Fibroblast of skin of scalp (primary cell): Measurements from ENCODE around the gene ZDHHC14.

ENCODE experiments used
- DNase-seq: peaks from one replicate; pipeline ENCODE4 v3.0.0-alpha.2; 2013

The ZDHHC14 gene

DNA sequence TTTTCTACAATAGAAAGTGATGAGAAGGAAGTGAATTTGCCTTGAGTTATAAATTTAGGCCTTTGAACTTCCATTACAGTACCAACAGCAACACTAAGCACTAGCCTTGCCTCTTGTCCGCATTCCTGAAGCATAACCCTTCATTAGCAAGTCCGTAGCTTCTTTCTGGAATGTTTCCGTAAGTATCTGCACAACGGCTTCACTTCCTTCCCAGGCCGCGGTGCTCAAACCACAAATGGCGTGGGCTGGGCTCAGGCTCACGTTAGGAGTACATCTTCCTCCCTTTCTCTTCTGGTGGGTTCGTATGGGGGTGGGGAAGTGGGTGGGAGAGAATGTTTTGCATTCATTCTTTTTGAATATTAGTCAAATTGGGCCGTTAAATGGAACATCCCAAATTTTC is 248.2 kb downstream of the ZDHHC14 start:
- peak; percentile 47 for DNase-seq

DNA sequence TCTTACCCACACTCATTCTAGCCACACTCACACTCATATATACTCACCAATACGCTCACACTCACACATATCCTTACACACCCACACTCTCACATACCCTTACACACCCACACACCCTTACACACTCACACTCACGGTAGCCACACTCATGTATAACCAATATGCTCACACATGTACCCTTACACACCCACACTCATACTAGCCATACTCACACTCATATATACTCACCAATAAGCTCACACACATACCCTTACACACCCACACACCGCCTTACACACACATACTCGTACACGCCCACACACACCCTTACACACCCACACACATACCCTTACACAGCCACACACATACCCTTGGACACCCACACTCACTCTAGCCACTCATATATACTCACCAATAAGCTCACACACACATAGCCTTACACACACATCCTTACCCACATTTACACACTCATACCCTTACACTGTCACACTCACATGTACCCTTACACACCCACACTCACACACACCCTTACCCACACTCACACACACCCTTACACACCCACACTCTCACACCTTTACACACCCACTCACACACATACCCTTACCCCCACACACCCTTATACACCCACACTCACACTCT is 249.6 kb downstream of the ZDHHC14 start:
- DNase-seq = no peak

DNA sequence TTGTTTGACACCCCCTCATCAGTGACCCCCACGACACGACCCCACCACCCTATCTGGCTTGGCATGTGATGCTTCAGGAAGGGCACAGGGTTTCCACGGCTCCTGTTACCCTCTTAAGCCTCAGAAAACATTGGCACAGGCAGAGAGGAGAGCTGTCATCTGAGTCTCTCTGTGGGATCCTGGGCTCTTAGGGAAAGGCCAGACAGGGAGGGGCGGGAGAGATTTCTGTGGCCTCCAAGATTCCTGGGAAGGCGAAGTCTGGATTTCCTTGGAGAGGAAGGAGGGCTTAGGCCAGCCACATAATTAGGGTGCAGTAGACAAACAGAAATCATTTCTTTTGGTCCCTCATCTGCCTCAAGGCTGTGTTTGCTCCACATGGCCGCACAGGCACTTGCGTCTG is 250.4 kb downstream of the ZDHHC14 start:
- peak; percentile 62 for DNase-seq

DNA sequence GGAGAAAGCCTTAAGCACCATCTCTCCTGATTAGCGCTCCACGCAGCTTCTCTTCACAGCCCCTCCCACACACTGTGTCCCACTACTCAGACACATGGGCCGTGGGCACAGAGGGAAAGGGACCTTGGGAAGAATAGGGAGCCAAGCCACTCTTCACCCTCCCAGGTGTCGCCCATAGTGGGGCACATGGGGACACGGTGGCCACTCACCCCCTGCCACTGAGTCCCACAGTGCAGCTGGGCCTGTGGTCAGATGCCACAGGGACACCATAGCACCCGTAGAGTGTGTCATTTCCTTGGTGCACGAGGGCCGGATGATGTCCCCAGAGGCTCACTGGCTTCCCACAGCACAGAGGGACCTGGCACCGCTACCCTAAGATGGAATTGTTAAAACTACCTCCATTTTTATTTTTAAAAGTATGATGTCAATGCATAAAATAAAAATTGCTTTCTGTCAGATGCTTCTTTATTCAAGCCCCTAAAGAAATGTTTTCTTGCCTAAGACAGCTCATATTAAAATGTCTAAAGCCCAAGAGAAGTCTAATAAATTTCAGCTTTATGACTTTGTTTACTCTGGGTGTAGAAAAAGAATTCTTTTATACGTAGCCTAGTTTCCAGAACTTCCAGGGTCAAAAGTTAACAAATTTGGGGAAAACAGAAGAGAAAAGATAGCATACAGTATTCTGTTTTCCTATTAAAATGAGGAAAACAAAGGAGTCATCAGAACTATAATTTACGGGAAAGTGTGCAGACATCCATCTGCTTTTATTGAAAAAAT is 251.0 kb downstream of the ZDHHC14 start:
- DNase-seq = no peak

GRCh38 chr6:157632821-157633220 is 251.8 kb downstream of the ZDHHC14 start:
- peak; percentile 38 for DNase-seq

DNA sequence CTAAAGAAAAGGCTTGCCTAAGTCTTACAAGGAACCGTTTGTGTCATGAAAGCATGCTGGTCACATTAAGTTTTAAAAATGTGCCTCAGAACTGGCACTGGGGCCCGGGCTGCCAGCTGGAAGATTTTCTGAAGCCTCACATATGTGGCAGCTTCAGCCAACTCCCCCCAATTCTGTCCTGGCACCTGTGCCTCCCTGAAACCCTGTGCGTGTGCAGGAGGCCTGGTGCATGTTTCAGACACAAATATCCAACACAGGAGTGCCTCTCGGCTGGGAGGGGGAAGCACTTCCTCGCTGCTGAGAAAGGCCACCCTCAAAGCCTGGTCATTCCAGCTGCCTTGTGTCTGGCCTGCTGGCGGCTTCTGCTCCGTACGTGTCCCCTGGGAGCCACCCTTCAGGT is 253.6 kb downstream of the ZDHHC14 start:
- DNase-seq = no peak

- DNase-seq = no peak
Measured at GRCh38 chr6:157635388-157636244, 254.6 kb downstream of the ZDHHC14 start.

- no peak for DNase-seq
Measured at GRCh38 chr6:157637516-157637915, 256.5 kb downstream of the ZDHHC14 start.

- DNase-seq = no peak
Measured at GRCh38 chr6:157637941-157638662, 257.1 kb downstream of the ZDHHC14 start.

DNA sequence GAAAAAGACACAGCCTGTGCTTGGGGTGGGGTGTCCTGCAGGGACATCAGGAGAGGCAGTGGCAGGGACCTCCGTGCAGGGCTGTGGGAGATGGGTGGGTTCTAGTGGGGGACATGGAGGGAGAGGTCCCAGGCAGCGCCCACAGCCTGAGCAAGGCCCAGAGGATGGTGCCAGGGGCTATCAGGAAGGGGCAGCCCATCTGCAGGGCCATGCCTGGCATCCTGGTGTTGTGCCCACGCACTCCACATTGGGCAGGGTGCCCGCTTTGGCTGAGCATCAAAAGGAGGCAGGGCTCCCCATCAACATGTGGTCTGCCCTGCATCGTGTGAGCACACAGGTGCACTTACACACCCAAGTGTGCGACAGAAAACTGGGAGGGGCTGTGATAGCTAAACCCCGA is 257.8 kb downstream of the ZDHHC14 start:
- no peak for DNase-seq

DNA sequence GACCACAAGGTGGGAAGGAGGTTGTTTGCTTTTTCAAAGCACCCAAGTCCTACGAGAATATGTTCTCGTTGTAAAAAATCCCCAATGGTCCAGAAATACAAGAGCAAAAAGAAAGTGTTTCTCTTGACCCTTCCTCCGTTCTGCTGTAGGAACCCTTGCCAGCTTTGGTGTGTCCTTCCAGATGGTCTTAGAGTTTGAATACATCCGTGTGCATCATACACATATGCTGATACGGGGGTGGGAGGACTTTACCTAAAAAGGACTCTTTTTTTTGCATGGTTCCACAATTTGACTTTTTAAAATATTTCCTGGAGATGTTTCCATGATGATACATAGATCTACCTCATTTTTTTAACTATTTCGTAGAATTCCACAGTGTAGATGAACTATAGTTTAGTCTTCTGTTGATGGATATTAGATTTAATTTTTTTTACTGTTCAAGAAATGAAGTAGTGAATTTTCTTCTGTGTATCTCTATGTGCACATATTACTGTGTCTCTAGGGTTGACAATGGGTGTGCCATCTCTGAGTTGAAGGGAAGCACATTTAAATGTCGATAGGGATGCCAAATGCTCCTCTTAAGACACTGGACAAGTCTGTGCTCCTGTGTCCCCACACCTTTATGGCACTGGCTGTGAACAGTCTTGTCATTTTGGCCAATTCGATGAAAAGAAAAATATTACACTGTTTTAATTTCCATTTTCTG is 259.9 kb downstream of the ZDHHC14 start:
- DNase-seq = peak; percentile 18

GRCh38 chr6:157641837-157642236 is 260.8 kb downstream of the ZDHHC14 start:
- DNase-seq = no peak

DNA sequence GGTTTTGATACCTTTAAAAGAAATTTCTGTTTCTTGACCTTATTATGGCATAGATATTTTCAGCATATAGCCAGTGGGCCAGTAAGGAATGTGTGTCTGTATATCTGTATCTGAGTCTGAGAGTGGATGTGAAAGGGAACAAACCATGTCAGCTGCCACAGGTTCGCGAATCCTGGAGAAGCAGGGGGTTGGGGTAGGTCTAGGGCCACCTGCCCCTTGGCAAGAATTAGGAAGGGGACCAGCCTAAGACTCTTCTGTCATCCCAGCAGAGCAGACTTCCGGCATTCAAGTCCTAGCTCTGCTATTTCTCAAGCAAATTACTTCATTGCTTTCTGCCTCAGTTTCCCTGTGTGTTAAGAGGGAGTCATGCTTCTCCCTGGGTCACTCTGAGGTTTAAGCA is 261.7 kb downstream of the ZDHHC14 start:
- DNase-seq = no peak

DNA sequence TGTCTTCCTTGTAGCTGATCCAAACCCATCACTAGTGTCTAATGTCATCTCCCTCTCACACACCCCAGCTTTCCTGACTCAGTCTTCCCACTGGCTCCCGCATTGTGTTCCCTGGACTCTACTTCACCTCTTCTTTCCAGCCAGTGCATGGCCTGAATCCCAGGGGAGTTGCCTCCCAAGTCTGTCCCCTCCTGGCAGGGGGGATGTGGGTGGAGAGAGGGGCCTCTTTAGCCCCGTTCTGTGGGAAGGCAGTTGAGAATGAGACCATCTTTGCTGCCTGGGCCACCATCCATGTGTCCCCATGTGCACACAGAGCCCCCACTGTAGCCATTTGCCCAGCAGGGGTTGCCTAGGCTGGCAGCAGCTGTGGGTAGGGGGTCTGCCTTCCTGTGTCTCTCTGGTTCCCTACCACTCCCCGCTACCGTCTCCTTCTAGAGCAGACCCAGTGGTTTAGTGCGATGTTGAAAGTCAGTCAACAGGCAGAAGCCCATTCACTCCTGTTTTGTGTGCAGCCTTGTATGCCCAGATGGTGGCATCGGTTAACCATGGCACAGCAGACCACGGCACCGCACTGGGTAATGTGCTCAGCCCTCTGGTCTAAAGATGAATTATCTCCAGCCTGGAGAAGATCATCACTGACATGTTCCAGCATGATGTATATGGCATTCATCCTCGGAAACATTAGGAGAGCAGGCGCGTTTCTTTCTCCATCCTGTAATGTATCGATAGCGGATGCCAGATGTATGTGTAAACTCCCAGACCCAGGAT is 263.2 kb downstream of the ZDHHC14 start:
- peak; percentile 57 for DNase-seq

- DNase-seq = no peak
Measured at GRCh38 chr6:157645201-157645795, 264.3 kb downstream of the ZDHHC14 start.

GRCh38 chr6:157646012-157646411 is 265.0 kb downstream of the ZDHHC14 start:
- DNase-seq = no peak

DNA sequence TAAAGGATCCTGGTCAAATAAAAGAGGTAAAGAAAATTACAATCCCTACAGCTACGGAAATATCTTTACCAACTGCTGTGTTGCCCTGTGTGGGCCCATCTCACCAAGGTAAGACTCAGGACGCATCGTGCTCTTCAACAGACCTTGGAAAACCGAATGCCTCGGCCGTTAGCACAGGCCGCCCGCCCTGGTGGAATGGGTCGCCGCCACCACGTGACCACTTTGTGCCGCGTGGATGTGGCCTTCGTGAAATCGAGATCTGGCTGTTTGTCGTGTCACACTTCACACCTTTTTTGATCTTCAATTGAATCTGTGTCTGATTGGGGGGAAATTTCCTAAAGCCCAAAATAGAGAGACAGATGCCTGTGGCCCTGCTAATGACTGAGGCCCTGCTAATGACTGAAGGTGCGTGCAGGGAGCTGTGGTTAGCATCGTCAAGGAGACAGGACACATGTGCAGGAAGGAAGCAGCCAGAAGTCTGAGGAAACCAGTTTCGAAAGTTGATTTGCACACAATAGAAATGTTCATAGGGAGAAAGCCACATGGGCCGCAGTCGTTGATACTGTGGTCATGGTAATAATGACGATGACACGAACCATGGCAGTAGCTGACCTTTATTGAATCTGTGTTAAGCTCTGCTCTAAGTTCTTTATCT is 266.4 kb downstream of the ZDHHC14 start:
- no peak for DNase-seq

- DNase-seq = no peak
Measured at GRCh38 chr6:157648561-157648960, 267.6 kb downstream of the ZDHHC14 start.

DNA sequence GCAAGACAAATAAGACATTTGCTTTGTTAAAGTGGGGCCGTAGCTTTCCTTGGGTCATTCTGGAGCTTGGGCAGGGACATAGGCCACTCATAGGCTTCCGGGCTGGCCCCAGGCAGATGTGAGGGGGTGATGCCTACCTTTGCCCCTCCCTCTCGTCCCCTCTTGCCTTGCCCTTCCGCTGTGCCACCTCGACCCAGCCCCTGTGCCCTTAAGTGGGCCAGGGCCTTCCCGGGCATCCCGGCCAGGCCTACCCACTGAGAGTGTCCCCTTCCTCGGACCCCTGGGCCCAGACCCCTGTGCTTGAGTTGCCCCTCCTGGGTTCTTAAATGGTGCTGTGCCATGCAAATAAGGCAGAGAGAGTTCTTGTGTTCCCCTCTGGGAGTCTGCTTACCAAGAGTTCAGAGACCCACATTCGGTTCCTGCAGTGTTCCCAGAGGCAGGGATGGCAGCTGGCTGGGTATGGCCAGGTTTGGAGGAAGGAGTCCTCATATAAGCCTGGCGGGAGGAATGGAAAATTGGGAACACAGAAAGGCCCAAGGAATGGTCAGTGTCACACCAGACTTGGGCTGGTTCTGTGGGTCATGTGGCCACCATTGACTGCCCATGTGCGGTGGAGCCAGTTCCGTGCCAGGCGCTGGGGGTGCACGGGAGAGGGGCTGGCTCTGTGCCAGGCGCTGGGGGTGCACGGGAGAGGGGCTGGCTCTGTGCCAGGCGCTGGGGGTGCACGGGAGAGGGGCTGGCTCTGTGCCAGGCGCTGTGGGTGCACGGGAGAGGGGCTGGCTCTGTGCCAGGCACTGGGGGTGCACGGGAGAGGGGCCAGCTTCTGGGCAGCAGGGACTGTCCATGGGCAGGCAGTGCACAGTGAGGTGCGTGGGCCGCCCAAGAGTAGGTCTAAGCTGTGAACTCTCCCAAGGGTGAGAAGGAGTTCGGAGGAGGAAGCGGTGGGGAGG is 268.6 kb downstream of the ZDHHC14 start:
- DNase-seq = no peak
